ENCODE data around the gene DRG2.

The DRG2 gene

DNA sequence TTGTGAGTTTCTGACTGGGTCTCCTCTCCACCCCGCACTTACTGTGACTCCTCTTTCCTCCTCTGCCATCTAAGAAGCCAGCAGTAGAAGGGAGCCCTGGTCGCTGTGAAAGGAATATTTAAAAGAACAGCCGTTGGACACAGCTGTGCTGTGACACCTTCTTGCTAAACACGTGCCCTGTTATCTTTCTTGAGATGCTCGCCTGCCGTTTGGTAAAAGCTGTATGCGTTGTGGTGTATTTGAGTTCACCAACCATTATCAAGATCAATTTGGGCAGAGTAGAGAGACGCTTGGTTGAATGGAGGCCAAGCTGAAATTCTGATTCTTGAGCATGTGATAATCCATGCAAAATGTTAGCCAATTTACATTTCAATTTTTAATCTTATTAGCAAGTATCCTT, 44.8 kb upstream of the DRG2 start:
- Histone ChIP-seq H3K4me1 (ENCODE audit: insufficient read depth, low read length) (peaks cover 32% of the 10 kb centered on the region), H3K79me2 (ENCODE audit: insufficient read depth, low read length) (peaks cover 63% of the 10 kb centered on the region), H2AFZ (ENCODE audit: low read depth, low read length) (no peak overlapping the region), H3K27ac (ENCODE audit: low read length) (no peak overlapping the region), H3K9ac (ENCODE audit: low read depth, low read length) (no peak overlapping the region), H3K4me2 (ENCODE audit: insufficient read depth, low read length) (no peak overlapping the region), H3K4me3 (ENCODE audit: low read depth in 1 of 2, low read length in 2 of 2) (no peak overlapping the region), H3K36me3 (ENCODE audit: insufficient read depth, low read length) (peaks cover 40% of the 10 kb centered on the region), H3K9me3 (ENCODE audit: insufficient read depth, low read length, severe bottlenecking) (no peaks in the 10 kb centered on the region), H4K20me1 (ENCODE audit: insufficient read depth, low read length) (peaks cover 21% of the 10 kb centered on the region), H3K27me3 (ENCODE audit: insufficient read depth, low read length, poor library complexity) (no peaks in the 10 kb centered on the region)
- DNase-seq (no peak), ATAC-seq (ENCODE audit: insufficient read depth, low read depth) (no peak)
- TF ChIP-seq EZH2 (IDR thresholded peaks at IDR 0.05; ENCODE audit: borderline replicate concordance, low read depth, low read length, severe bottlenecking) = no peak
- TF ChIP-seq, protein P1, sequence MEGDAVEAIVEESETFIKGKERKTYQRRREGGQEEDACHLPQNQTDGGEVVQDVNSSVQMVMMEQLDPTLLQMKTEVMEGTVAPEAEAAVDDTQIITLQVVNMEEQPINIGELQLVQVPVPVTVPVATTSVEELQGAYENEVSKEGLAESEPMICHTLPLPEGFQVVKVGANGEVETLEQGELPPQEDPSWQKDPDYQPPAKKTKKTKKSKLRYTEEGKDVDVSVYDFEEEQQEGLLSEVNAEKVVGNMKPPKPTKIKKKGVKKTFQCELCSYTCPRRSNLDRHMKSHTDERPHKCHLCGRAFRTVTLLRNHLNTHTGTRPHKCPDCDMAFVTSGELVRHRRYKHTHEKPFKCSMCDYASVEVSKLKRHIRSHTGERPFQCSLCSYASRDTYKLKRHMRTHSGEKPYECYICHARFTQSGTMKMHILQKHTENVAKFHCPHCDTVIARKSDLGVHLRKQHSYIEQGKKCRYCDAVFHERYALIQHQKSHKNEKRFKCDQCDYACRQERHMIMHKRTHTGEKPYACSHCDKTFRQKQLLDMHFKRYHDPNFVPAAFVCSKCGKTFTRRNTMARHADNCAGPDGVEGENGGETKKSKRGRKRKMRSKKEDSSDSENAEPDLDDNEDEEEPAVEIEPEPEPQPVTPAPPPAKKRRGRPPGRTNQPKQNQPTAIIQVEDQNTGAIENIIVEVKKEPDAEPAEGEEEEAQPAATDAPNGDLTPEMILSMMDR (IDR thresholded peaks at IDR 0.05; ENCODE audit: borderline replicate concordance, extremely low read depth, low read length, poor library complexity, severe bottlenecking) = no peak

DNA sequence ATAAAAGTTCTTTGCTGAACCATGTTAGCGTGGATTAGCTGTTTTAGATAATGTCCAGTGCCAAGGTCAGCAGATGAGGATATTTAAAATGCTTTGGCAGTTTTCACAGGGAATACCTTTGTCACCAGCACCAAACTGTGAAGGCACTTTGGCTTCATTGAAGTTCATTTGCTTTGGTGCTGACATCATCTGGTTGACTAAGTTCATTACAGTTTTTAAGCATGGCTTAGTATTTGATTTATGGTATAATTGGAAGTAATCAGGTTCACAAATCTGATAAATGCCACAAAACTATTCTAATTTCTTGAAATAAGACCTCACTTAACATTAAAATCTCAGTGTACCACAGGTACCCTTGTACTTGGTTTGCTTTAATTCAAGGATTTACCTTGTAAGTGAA, 44.3 kb upstream of the DRG2 start:
- Histone ChIP-seq H3K79me2 (ENCODE audit: insufficient read depth, low read length) (peaks cover 58% of the 10 kb centered on the region), H3K9ac (ENCODE audit: low read depth, low read length) (no peak overlapping the region), H4K20me1 (ENCODE audit: insufficient read depth, low read length) (peaks cover 21% of the 10 kb centered on the region), H3K27me3 (ENCODE audit: insufficient read depth, low read length, poor library complexity) (no peaks in the 10 kb centered on the region), H3K27ac (ENCODE audit: low read length) (no peak overlapping the region), H3K4me1 (ENCODE audit: insufficient read depth, low read length) (peaks cover 28% of the 10 kb centered on the region), H2AFZ (ENCODE audit: low read depth, low read length) (no peak overlapping the region), H3K36me3 (ENCODE audit: insufficient read depth, low read length) (peaks cover 40% of the 10 kb centered on the region), H3K4me2 (ENCODE audit: insufficient read depth, low read length) (no peak overlapping the region), H3K4me3 (ENCODE audit: low read depth in 1 of 2, low read length in 2 of 2) (no peak overlapping the region), H3K9me3 (ENCODE audit: insufficient read depth, low read length, severe bottlenecking) (no peaks in the 10 kb centered on the region)
- DNase-seq (no peak), ATAC-seq (ENCODE audit: insufficient read depth, low read depth) (no peak)
- TF ChIP-seq EZH2 (IDR thresholded peaks at IDR 0.05; ENCODE audit: borderline replicate concordance, low read depth, low read length, severe bottlenecking) = no peak
- TF ChIP-seq, protein P1 (IDR thresholded peaks at IDR 0.05; ENCODE audit: borderline replicate concordance, extremely low read depth, low read length, poor library complexity, severe bottlenecking) = peak; percentile 30

DNA sequence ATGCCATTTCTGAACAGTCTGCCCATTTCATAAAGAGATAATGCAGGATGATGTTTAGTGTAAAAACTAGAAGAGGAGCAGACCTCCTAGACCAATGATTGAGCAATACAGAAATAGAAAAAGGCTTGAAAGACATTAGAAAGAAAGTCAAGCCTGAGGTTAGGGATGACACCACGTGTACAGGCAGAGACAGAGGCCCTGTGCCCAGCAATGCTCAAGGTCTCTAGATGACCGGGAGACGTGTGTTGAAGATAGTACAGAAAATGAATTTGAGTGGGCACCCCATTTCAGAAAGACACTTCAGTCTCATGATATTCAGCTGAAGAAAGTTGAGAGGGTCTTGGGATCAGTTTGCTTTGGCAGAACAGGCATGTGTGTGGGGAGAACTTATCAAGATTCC, 43.1 kb upstream of the DRG2 start:
- peaks cover 43% of the 10 kb centered on the region for H3K36me3 ChIP-seq (ENCODE audit: insufficient read depth, low read length)
- H3K79me2 ChIP-seq (ENCODE audit: insufficient read depth, low read length) = peaks cover 51% of the 10 kb centered on the region
- no peak for DNase-seq
- no peaks in the 10 kb centered on the region for H3K27me3 ChIP-seq (ENCODE audit: insufficient read depth, low read length, poor library complexity)
- no peaks in the 10 kb centered on the region for H3K9me3 ChIP-seq (ENCODE audit: insufficient read depth, low read length, severe bottlenecking)
- no peak overlapping the region for H3K4me2 ChIP-seq (ENCODE audit: insufficient read depth, low read length)
- no peak overlapping the region for H3K4me3 ChIP-seq (ENCODE audit: low read depth in 1 of 2, low read length in 2 of 2)
- no peak overlapping the region for H3K27ac ChIP-seq (ENCODE audit: low read length)
- peaks cover 21% of the 10 kb centered on the region for H4K20me1 ChIP-seq (ENCODE audit: insufficient read depth, low read length)
- TF ChIP-seq EZH2 (IDR thresholded peaks at IDR 0.05; ENCODE audit: borderline replicate concordance, low read depth, low read length, severe bottlenecking) = no peak
- TF ChIP-seq, protein P1 (IDR thresholded peaks at IDR 0.05; ENCODE audit: borderline replicate concordance, extremely low read depth, low read length, poor library complexity, severe bottlenecking) = no peak
- no peak overlapping the region for H2AFZ ChIP-seq (ENCODE audit: low read depth, low read length)
- peaks cover 28% of the 10 kb centered on the region for H3K4me1 ChIP-seq (ENCODE audit: insufficient read depth, low read length)
- no peak overlapping the region for H3K9ac ChIP-seq (ENCODE audit: low read depth, low read length)
- no peak for ATAC-seq (ENCODE audit: insufficient read depth, low read depth)
